SH-SY5Y (cell line): ENCODE measurements around the gene GFPT1.

Source experiments
- GATA2 ChIP-seq: IDR thresholded peaks from 2 replicates; pipeline ENCODE4 v1.6.1; 2011; ENCODE audit warnings: mild to moderate bottlenecking, low read depth, low read length
- GATA3 ChIP-seq: IDR thresholded peaks from 2 replicates; pipeline ENCODE4 v1.6.1; 2011; ENCODE audit warnings: low read depth, mild to moderate bottlenecking, low read length, moderate library complexity

- TF ChIP-seq GATA3 (no peak), GATA2 (no peak)
Observed at GRCh38 chr2:69405306-69405705, 18.3 kb upstream of the GFPT1 start.
